Measurements from ENCODE around the gene DRG2. TPM values are rescaled to one million over a fixed set of nuclear protein-coding genes. Genes with fewer than 3 reads are reported as not detected.

The DRG2 gene
- polyA plus RNA-seq, 1 donor from 2014 or later, result 40.6 TPM

DNA sequence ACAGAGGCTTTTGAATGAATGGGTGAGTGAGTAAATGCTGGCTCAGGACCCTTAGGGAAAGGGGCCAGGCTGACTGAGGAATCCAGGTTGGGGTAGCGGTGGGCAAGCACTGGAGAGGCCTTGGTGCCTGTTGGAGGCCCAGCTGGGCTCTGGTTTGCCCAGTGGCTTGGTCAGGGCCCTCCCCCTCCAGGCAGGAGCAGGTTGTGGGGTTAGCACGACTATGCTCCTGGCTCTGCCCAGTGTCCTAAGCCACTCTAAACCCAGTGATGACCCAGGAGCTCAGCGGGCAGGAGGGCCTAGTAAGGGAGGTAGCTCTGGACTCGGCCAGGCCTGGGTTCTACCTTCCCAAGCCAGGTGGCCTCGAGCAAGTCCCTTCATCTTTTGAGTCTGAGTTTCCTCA, 28.3 kb downstream of the DRG2 start:
- Histone ChIP-seq H3K9me3 (ENCODE audit: low read length) (peaks cover 6% of the 10 kb centered on the region), H3K4me3 (ENCODE audit: low read length) (no peak overlapping the region), H3K36me3 (ENCODE audit: insufficient read depth, low read length) (no peaks in the 10 kb centered on the region), H3F3A (ENCODE audit: insufficient read depth, low read length, poor library complexity, severe bottlenecking) (no peaks in the 10 kb centered on the region), H2AFZ (ENCODE audit: low read depth, low read length) (no peak overlapping the region), H3K79me2 (replicated peaks; ENCODE audit: insufficient read depth, low read length) (no peaks in the 10 kb centered on the region), H3K4me2 (ENCODE audit: low read length) (no peak overlapping the region), H3K27me3 (ENCODE audit: insufficient read depth, low read depth, low read length) (no peaks in the 10 kb centered on the region), H3K9ac (ENCODE audit: low read length) (no peak overlapping the region), H3K27ac (ENCODE audit: low read length) (no peak overlapping the region), H3K9me2 (ENCODE audit: insufficient read depth, low read length) (no peaks in the 10 kb centered on the region), H4K20me1 (ENCODE audit: insufficient read depth) (no peaks in the 10 kb centered on the region)
- TF ChIP-seq RAD21 (conservative IDR thresholded peaks at IDR 0.05) (no peak), SMC3 (conservative IDR thresholded peaks at IDR 0.05; ENCODE audit: poor library complexity) (no peak)

- H3K9me2 ChIP-seq (ENCODE audit: insufficient read depth, low read length), result no peaks in the 10 kb centered on the region
- H2AFZ ChIP-seq (ENCODE audit: low read depth, low read length), result no peak overlapping the region
- no peak overlapping the region for H3K9ac ChIP-seq (ENCODE audit: low read length)
- H3F3A ChIP-seq (ENCODE audit: insufficient read depth, low read length, poor library complexity, severe bottlenecking), result no peaks in the 10 kb centered on the region
- H3K27ac ChIP-seq (ENCODE audit: low read length), result no peak overlapping the region
- H3K9me3 ChIP-seq (ENCODE audit: low read length), result peaks cover 6% of the 10 kb centered on the region
- no peaks in the 10 kb centered on the region for H3K36me3 ChIP-seq (ENCODE audit: insufficient read depth, low read length)
- H3K4me3 ChIP-seq (ENCODE audit: low read length), result no peak overlapping the region
- H3K27me3 ChIP-seq (ENCODE audit: insufficient read depth, low read depth, low read length), result no peaks in the 10 kb centered on the region
- H3K4me2 ChIP-seq (ENCODE audit: low read length), result no peak overlapping the region
- H3K79me2 ChIP-seq (replicated peaks; ENCODE audit: insufficient read depth, low read length), result no peaks in the 10 kb centered on the region
- H4K20me1 ChIP-seq (ENCODE audit: insufficient read depth), result no peaks in the 10 kb centered on the region
- TF ChIP-seq REST (IDR thresholded peaks at IDR 0.05; ENCODE audit: borderline replicate concordance) (no peak), EP300 (conservative IDR thresholded peaks at IDR 0.05; ENCODE audit: poor library complexity, severe bottlenecking) (no peak), POLR2AphosphoS5 (IDR thresholded peaks at IDR 0.05) (no peak), CTCF (IDR thresholded peaks at IDR 0.05; ENCODE audit: poor library complexity, severe bottlenecking) (no peak), SMC3 (conservative IDR thresholded peaks at IDR 0.05; ENCODE audit: poor library complexity) (no peak), TAF1 (IDR thresholded peaks at IDR 0.05; ENCODE audit: low read depth) (no peak), EZH2 (IDR thresholded peaks at IDR 0.05; ENCODE audit: borderline replicate concordance, insufficient read depth, low read length, poor library complexity, severe bottlenecking) (no peak), MXI1 (conservative IDR thresholded peaks at IDR 0.05; ENCODE audit: poor library complexity, severe bottlenecking) (no peak), RAD21 (conservative IDR thresholded peaks at IDR 0.05) (no peak)
These were observed 29.8 kb downstream of the DRG2 start for GRCh38 chr17:18117533-18117932.

All from neural cell (in vitro differentiated cells).